Measurements from ENCODE around the gene TNS1. TPM values are rescaled to one million over a fixed set of nuclear protein-coding genes. Genes with fewer than 3 reads are reported as not detected.

Gene TNS1
- total and polyA plus RNA-seq, 9 of the 15 experiments (the other 6 are each of a cell fraction or from before 2014, with no cell fraction given), result 0.13 to 2.7 (median 0.77) TPM

DNA sequence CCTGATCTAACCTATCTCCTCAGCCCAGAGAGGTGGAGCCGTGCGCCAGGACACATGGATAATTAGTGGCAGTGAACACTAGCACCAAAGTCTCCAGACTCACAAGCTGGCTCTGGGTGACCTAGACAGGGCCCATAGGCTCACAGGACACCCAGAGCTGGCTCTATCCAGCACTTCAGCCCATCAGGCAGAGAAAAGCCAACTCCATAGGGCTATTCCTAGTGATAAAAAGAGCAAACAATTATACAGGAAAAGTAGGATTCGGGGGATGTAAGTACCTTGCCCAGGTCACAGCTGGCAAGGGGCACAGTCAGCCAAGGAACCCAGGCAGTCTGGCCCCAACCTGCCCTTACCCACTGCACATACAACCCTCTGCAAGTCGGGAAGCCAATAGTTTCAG is 178.6 kb downstream of the TNS1 start:
- DNase-seq (ENCODE audit: extremely low read depth in 1 of 4, low spot score in 3 of 4) (no peak), FAIRE-seq (no peak), ATAC-seq (no peak)
- TF ChIP-seq, protein P1, sequence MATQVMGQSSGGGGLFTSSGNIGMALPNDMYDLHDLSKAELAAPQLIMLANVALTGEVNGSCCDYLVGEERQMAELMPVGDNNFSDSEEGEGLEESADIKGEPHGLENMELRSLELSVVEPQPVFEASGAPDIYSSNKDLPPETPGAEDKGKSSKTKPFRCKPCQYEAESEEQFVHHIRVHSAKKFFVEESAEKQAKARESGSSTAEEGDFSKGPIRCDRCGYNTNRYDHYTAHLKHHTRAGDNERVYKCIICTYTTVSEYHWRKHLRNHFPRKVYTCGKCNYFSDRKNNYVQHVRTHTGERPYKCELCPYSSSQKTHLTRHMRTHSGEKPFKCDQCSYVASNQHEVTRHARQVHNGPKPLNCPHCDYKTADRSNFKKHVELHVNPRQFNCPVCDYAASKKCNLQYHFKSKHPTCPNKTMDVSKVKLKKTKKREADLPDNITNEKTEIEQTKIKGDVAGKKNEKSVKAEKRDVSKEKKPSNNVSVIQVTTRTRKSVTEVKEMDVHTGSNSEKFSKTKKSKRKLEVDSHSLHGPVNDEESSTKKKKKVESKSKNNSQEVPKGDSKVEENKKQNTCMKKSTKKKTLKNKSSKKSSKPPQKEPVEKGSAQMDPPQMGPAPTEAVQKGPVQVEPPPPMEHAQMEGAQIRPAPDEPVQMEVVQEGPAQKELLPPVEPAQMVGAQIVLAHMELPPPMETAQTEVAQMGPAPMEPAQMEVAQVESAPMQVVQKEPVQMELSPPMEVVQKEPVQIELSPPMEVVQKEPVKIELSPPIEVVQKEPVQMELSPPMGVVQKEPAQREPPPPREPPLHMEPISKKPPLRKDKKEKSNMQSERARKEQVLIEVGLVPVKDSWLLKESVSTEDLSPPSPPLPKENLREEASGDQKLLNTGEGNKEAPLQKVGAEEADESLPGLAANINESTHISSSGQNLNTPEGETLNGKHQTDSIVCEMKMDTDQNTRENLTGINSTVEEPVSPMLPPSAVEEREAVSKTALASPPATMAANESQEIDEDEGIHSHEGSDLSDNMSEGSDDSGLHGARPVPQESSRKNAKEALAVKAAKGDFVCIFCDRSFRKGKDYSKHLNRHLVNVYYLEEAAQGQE (IDR thresholded peaks at IDR 0.05; ENCODE audit: borderline replicate concordance), result peak; percentile 33; the same call in 1 of the 2 replicates
- TF ChIP-seq, protein P1 (CRISPR knock-in tag; IDR thresholded peaks at IDR 0.05; ENCODE audit: low read depth), result no peak
- no peak for TF ChIP-seq L3MBTL2 (IDR thresholded peaks at IDR 0.05)
- TF ChIP-seq ZNF347 (CRISPR knock-in tag; IDR thresholded peaks at IDR 0.05; ENCODE audit: low read depth), result no peak
- no peak for TF ChIP-seq ZBTB43 (CRISPR knock-in tag; IDR thresholded peaks at IDR 0.05)
- TF ChIP-seq MLLT1 (IDR thresholded peaks at IDR 0.05), result no peak
- TF ChIP-seq HNRNPLL (IDR thresholded peaks at IDR 0.05; ENCODE audit: low read depth, low read length, poor library complexity, severe bottlenecking), result no peak
- Histone ChIP-seq H3K27ac (ENCODE audit: extremely low read depth, low read depth, low read length) (no peak overlapping the region), H3K27me3 (ENCODE audit: control insufficient read depth in 2 of 2, insufficient read depth in 2 of 2, low read length in 2 of 2) (no peaks in the 10 kb centered on the region), H4K20me1 (replicated peaks; ENCODE audit: control insufficient read depth, insufficient read depth, low read length) (no peaks in the 10 kb centered on the region), H3K9me1 (ENCODE audit: control insufficient read depth, insufficient read depth, low read length) (no peaks in the 10 kb centered on the region), H2AFZ (ENCODE audit: low read depth, low read length) (no peak overlapping the region), H3K79me2 (ENCODE audit: control insufficient read depth, insufficient read depth, low read length) (no peaks in the 10 kb centered on the region), H3K4me3 (no peak overlapping the region), H3K9me3 (replicated peaks; ENCODE audit: control insufficient read depth, insufficient read depth, low read depth, low read length) (no peaks in the 10 kb centered on the region), H3K4me1 (replicated peaks in 1 of 2; ENCODE audit: control insufficient read depth in 2 of 2, insufficient read depth in 2 of 2, low read length in 2 of 2) (peaks cover 25 to 34% of the 10 kb centered on the region in 2 experiments; a peak in 4 of 5 replicates), H3K4me2 (ENCODE audit: insufficient read depth, low read length) (no peak overlapping the region), H3K36me3 (ENCODE audit: control insufficient read depth, insufficient read depth, low read length) (no peaks in the 10 kb centered on the region; the same call in 2 of the 3 replicates), H3K9ac (ENCODE audit: insufficient read depth in 1 of 2, low read depth in 2 of 2, low read length in 2 of 2) (peak overlapping the region in 1 of 2 experiments; percentile 55; a peak in 1 of 4 replicates)
- BruUV-seq (replicated peaks), result no TSS peak
- intact Hi-C loops (cut with micrococcal nuclease), result no loop called here
- in situ Hi-C loops (cut with MboI), result no loop called here
- POLR2A ChIA-PET, result no interaction called here
- CTCF ChIA-PET (ENCODE audit: low intra/inter-chr PET ratio), result no interaction called here
- WGBS (ENCODE audit: insufficient coverage, low coverage, missing lambda C conversion rate), result 30% methylated on average over 4 of the region's 4 CpGs

Measured in K562 (cell line).